HUES6 (cell line): Measurements from ENCODE around the gene CKAP4.

ENCODE experiments used
- H3K27ac ChIP-seq: 2 replicates; pipeline ENCODE4 v1.7.0; 2013; ENCODE audit warnings: low read depth, mild to moderate bottlenecking, low read length, inconsistent platforms
- H3K27me3 ChIP-seq: 2 replicates; pipeline ENCODE4 v1.6.1; 2013; ENCODE audit warnings: low read length; ENCODE audit not compliant: control insufficient read depth, insufficient read depth
- H3K36me3 ChIP-seq: 2 replicates; pipeline ENCODE4 v1.6.1; 2013; ENCODE audit warnings: low read length; ENCODE audit not compliant: control insufficient read depth, insufficient read depth
- H3K4me1 ChIP-seq: 2 replicates; pipeline ENCODE4 v1.6.1; 2013; ENCODE audit warnings: low read length; ENCODE audit not compliant: control insufficient read depth, insufficient read depth
- H3K4me3 ChIP-seq: 2 replicates; pipeline ENCODE4 v1.5.1; 2013; ENCODE audit warnings: low read depth, low read length
- H3K9ac ChIP-seq: one replicate; pipeline ENCODE4 v1.6.1; 2013; ENCODE audit warnings: mild to moderate bottlenecking, low read length
- H3K9me3 ChIP-seq: 2 replicates; pipeline ENCODE4 v1.6.1; 2013; ENCODE audit warnings: low read depth, low read length; ENCODE audit not compliant: control insufficient read depth, insufficient read depth

The CKAP4 gene

DNA sequence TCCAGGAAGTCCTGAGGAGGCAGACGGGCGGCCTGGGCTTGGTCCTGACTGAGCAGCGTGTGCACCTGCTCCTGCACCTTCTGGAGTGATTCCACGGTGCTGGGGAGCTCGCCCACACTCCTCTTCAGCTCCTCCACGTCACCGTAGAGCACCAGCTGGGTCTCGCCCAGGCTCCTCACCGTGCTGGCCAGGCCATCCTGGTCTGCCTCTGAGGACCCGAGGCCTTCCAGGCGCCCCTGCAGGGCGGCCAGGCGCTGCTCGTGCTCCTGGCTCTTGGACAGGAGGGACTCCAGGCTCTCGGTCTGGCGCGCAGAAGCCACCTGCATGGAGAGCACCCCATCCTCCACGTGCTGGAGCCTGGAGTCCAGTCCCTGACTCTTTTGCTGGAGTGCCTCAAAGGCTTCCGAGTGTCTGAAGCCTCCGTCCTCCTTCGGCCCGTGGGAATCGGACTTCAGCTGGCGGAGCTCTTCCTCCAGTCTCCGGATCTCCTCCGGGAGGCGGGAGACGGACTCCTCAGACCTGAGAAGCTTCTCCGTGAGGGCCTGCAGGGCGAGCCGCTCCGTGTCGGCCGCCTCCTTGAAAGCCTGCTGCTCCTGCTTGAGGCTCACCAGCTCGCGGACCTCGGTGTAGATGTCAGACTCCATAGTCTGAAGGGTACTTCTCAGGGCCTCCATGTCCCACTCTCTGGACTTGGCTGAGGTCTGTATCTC lies 8.4 kb downstream of the CKAP4 start:
- no peaks in the 10 kb centered on the region for H3K4me1 ChIP-seq
- H3K27me3 ChIP-seq, result no peaks in the 10 kb centered on the region
- no peak overlapping the region for H3K9ac ChIP-seq
- no peak overlapping the region for H3K27ac ChIP-seq
- peaks cover 44% of the 10 kb centered on the region for H3K36me3 ChIP-seq
- H3K9me3 ChIP-seq, result no peaks in the 10 kb centered on the region
- no peak overlapping the region for H3K4me3 ChIP-seq

DNA sequence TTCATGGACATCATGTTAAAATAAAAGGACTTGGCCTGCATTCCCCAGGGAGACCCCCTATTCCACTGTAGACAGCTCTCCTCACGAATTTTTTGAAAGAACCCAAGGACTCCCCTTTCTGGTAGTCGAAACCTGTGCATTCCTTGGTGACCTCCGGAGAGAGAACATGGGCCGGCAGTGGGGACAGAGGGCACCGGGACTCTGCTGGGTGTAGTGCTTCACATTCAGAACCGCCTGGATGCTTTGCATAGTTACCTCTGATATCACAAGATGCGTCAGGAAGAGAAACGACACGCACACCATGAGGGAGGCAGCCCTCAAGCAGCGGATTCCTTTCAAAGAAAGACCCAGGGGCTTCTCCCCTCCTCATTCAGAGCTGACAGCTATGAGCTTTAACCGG lies 9.7 kb downstream of the CKAP4 start:
- H3K36me3 ChIP-seq, result peaks cover 33% of the 10 kb centered on the region

DNA sequence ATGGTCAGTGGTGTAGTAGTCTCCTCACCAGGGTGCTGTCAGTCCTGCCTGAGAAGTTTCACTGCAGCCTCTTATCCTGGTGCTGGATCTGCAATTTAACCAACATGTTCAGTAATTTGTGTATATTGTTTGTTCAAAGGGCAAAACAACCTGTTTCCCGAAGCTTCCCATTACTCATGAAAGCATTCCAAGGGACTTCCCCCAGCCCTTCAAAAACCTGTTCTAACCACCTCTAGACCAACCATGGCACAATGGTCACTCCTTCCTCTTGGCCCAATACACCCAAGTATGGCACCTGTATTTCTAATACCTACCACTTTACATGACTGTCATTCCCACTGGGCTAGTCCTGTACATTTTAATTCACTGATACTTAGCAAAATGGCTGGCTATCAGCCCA lies 12.1 kb downstream of the CKAP4 start:
- Histone ChIP-seq H3K4me1 (no peaks in the 10 kb centered on the region), H3K9ac (no peak overlapping the region)

More for the DNA sequence above, 9.7 kb downstream of the CKAP4 start:
- no peak overlapping the region for H3K9ac ChIP-seq
- no peaks in the 10 kb centered on the region for H3K4me1 ChIP-seq
- no peaks in the 10 kb centered on the region for H3K27me3 ChIP-seq
- H3K27ac ChIP-seq, result no peak overlapping the region
- H3K9me3 ChIP-seq, result 0 out of 2 replicates have a peak, but pooled peaks cover 2% of the 10 kb centered on the region
- no peak overlapping the region for H3K4me3 ChIP-seq

DNA sequence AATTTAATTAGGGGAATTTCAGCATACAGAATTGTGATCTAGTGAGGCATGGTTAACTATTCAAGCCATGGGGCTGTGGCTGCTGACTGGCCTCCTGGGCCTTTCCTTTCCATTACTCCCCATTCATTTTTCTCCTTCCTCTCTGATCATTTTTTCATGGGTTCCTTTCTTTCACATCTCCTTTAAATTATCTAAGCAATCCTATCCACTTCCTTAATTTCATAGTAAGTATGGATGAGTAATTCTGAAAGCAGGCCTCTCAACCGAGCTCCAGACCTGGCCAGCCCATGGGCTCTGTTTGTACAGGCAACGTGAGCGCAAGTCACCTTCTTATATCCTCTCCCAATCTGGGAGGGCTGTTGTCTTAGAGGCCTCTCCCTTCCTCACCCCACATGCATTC lies 13.4 kb downstream of the CKAP4 start:
- H3K27me3 ChIP-seq, result no peaks in the 10 kb centered on the region
- no peak overlapping the region for H3K27ac ChIP-seq
- H3K4me1 ChIP-seq, result no peaks in the 10 kb centered on the region
- peaks cover 14% of the 10 kb centered on the region for H3K36me3 ChIP-seq
- no peak overlapping the region for H3K4me3 ChIP-seq
- H3K9ac ChIP-seq, result no peak overlapping the region
- 0 out of 2 replicates have a peak, but pooled peaks cover 2% of the 10 kb centered on the region for H3K9me3 ChIP-seq

More for the DNA sequence above, 12.1 kb downstream of the CKAP4 start:
- 0 out of 2 replicates have a peak, but pooled peaks cover 2% of the 10 kb centered on the region for H3K9me3 ChIP-seq
- no peak overlapping the region for H3K4me3 ChIP-seq
- H3K27ac ChIP-seq, result no peak overlapping the region
- peaks cover 26% of the 10 kb centered on the region for H3K36me3 ChIP-seq
- H3K27me3 ChIP-seq, result no peaks in the 10 kb centered on the region

DNA sequence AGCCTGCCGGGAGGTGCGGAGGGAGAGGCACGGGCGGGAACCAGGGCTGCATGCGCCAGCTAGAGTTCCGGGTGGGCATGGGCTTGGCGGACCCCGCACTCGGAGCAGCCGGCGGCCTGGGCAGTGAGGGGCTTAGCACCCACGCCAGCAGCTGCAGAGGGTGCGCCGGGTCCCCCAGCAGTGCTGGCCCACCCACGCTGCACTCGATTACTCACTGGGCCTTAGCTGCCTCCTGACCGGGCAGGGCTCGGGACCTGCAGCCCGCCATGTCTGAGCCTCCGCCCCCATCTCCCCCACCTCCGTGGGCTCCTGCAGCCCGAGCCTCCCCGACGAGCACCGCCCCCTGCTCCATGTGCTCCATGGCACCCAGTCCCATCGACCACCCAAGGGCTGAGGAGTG lies 14.8 kb downstream of the CKAP4 start:
- peaks cover 2% of the 10 kb centered on the region for H3K36me3 ChIP-seq
- 0 out of 2 replicates have a peak, but pooled peaks cover 2% of the 10 kb centered on the region for H3K9me3 ChIP-seq
- no peak overlapping the region for H3K9ac ChIP-seq
- H3K4me3 ChIP-seq, result no peak overlapping the region
- no peaks in the 10 kb centered on the region for H3K4me1 ChIP-seq
- H3K27ac ChIP-seq, result no peak overlapping the region
- H3K27me3 ChIP-seq, result no peaks in the 10 kb centered on the region

DNA sequence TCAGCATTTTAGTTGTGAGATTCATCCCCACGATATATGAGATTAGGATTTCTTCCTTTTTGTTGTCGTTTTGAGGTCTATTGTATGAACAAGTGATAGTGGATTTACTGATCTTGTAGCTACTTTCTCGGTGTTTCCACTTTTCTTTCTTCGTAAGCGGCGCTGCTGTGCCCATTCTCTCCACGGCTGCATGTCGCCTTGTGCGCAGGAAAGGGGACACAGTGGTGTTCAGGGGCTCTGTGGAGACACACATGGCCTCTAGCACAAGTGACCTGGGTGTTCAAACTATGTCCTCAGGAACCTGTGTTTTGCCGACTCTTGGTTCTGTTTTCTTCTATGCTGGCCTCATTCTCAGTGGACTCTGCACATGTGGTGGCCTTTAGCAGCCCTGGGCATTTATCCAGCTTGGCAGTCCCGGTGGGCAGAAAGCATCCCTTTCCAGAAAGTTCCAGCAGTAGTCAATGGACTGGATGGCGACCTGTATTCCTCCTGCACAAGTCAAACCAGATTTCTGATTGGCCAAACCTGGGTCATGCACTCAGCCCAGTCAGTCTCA lies 18.7 kb downstream of the CKAP4 start:
- Histone ChIP-seq H3K27ac (no peak overlapping the region), H3K4me3 (no peak overlapping the region), H3K36me3 (no peaks in the 10 kb centered on the region), H3K4me1 (peaks cover 8% of the 10 kb centered on the region; the same call in 1 of the 2 replicates), H3K9ac (no peak overlapping the region), H3K27me3 (no peaks in the 10 kb centered on the region), H3K9me3 (0 out of 2 replicates have a peak, but pooled peaks cover 2% of the 10 kb centered on the region)

DNA sequence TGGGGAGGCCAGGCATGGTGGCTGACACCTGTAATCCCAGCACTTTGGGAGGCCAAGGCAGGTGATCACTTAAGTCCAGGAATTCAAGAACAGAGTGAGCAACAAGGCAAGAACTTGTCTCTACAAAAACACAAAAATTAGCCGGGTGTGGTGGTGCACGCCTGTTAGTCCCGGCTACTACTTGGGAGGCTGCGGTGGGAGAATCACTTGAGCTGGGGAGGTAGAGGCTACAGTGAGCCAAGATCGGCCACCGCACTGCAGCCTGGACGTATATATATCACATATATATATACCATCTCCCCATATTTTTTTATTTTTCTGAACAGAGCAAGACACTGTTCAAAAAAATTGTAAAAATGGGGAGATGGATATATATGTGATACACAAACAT lies 19.5 kb downstream of the CKAP4 start:
- Histone ChIP-seq H3K9me3 (no peaks in the 10 kb centered on the region), H3K4me1 (peaks cover 8% of the 10 kb centered on the region; the same call in 1 of the 2 replicates), H3K27ac (no peak overlapping the region), H3K36me3 (no peaks in the 10 kb centered on the region), H3K9ac (no peak overlapping the region), H3K4me3 (no peak overlapping the region), H3K27me3 (no peaks in the 10 kb centered on the region)

DNA sequence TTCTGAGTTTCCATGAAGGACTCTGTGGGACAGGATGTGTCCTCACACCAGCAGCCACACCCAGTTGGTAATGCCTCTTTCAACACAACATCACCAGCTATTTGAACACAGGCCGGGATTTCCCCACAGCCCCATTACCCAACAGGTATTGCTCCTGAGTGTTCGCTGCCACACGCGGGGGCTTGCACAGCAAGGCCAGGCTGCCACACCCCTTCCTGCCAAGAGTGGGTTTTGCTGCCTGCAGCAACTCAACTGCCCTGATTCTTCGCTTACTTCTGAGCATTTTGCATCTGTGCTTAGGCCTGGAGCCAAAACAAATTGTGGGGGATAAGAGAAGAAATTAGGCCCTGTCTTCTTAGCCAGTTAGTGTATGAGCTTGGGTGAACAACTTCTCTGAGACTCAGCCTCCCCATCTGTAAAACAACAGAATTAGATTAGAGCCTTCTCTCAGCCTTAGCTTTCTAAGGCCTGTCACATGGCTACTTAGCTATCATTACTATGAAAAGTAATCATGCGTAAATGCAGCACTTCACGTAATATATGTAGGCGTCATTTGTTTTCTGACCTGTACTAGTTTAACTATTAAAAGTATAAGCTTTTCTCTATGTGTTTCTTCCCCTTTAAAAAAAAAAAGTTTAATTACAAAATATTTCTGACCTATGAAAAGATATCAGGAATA lies 20.0 kb downstream of the CKAP4 start:
- Histone ChIP-seq H3K36me3 (no peaks in the 10 kb centered on the region), H3K4me1 (peaks cover 8% of the 10 kb centered on the region; the same call in 1 of the 2 replicates), H3K4me3 (no peak overlapping the region), H3K27me3 (no peaks in the 10 kb centered on the region), H3K9ac (no peak overlapping the region), H3K27ac (no peak overlapping the region), H3K9me3 (no peaks in the 10 kb centered on the region)

DNA sequence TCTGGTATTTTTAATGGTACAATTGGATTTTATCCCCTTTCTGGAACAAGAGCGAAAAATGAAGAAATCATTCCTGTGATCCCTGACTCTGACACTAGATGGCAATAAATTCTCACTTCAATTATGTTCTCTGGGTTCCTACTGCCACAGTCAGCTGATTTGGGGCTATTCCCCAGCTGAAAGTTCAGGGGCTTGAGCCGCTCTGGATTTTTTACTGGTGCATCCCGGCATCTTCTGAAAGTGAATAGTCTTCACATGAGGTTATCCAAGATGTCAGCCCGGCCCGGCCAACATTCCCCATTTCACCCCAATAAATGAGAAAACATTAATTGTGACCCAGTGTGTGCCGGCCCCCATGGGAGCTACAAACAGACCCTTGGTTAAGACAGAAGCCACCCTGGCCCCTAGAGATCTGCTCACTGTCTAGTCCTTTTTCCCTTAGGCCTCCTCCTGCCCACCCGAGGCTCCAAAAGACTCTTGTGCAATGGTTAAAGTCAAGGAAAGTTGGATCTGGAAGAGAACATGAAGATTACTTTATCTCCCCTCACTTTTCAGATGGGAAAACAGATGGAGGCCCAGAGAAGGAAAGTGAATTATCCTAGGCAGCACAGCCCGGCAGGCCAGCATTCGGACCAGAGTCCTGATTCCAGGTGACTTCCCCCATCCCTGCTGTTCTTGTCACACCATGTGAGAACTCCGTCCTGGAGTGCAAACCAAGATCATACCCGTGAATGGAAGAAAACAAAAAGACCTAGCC lies 20.8 kb downstream of the CKAP4 start:
- Histone ChIP-seq H3K27me3 (no peaks in the 10 kb centered on the region), H3K27ac (no peak overlapping the region), H3K4me1 (peaks cover 8% of the 10 kb centered on the region; the same call in 1 of the 2 replicates), H3K9me3 (no peaks in the 10 kb centered on the region), H3K36me3 (no peaks in the 10 kb centered on the region), H3K4me3 (no peak overlapping the region), H3K9ac (no peak overlapping the region)

DNA sequence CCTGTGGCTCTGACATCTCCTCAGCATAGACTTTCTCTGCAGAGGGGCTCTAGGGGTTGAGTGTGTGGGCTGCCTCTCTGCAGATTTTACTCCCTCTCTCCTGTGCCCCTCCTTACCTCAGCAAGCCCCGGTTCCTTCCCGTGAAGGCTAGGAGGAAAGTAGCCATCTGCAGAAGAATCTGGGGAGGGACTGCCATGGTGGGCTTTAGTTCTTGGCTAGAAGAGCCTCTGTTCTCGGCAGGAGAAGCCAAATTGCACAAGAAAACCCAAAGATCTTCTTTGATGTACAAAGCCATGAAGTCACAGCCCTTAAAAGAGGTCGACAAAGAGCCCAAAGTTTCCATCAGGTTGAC lies 23.5 kb downstream of the CKAP4 start:
- H3K27ac ChIP-seq, result no peak overlapping the region

More for the DNA sequence above, 23.5 kb downstream of the CKAP4 start:
- H3K9me3 ChIP-seq, result no peaks in the 10 kb centered on the region
- no peak overlapping the region for H3K9ac ChIP-seq
- no peaks in the 10 kb centered on the region for H3K36me3 ChIP-seq
- no peaks in the 10 kb centered on the region for H3K27me3 ChIP-seq
- H3K4me1 ChIP-seq, result peaks cover 8% of the 10 kb centered on the region; the same call in 1 of the 2 replicates
- H3K4me3 ChIP-seq, result no peak overlapping the region
